HepG2 (cell line): ENCODE results near the gene ESAM. TPM values are rescaled to one million over a fixed set of nuclear protein-coding genes. Genes with fewer than 3 reads are reported as not detected.
A peak's percentile ranks its signal among the peaks of the same experiment; 100 is the strongest.

Experiments
- HOXA3 ChIP-seq: sonication (generic); formaldehyde crosslinking; IDR thresholded peaks from 2 replicates; pipeline ENCODE4 v1.5.0; 2020; ENCODE audit warnings: missing genetic modification reagents
- KLF11 ChIP-seq: IDR thresholded peaks from 2 replicates; pipeline ENCODE4 v1.6.1; 2016; ENCODE audit warnings: missing compliant biosample characterization
- NR2C2 ChIP-seq: sonication (generic); formaldehyde crosslinking; IDR thresholded peaks from 2 replicates; pipeline ENCODE4 v1.4.0; 2020; ENCODE audit warnings: missing genetic modification reagents, mild to moderate bottlenecking, moderate library complexity, borderline replicate concordance
- SMAD9 ChIP-seq: sonication (generic); formaldehyde crosslinking; IDR thresholded peaks from 2 replicates; pipeline ENCODE4 v1.5.1; 2020; ENCODE audit warnings: mild to moderate bottlenecking, missing genetic modification reagents
- TEAD3 ChIP-seq: optimal IDR thresholded peaks from 2 replicates; pipeline ENCODE3; 2016; ENCODE audit warnings: borderline replicate concordance
- ZFP82 ChIP-seq: sonication (generic); formaldehyde crosslinking; IDR thresholded peaks from 2 replicates; pipeline ENCODE4 v1.5.1; 2020; ENCODE audit warnings: mild to moderate bottlenecking, missing genetic modification reagents, borderline replicate concordance
- ZMYM3 ChIP-seq: sonication (generic); formaldehyde crosslinking; IDR thresholded peaks from 2 replicates; pipeline ENCODE4 v1.5.1; 2020; ENCODE audit warnings: mild to moderate bottlenecking, missing genetic modification reagents
- ZNF296 ChIP-seq: sonication (generic); formaldehyde crosslinking; conservative IDR thresholded peaks from 2 replicates; pipeline ENCODE4 v1.5.0; 2020; ENCODE audit warnings: mild to moderate bottlenecking, missing genetic modification reagents
- ZNF570 ChIP-seq: sonication (generic); formaldehyde crosslinking; IDR thresholded peaks from 2 replicates; pipeline ENCODE4 v1.4.0; 2020; ENCODE audit warnings: mild to moderate bottlenecking, missing genetic modification reagents, borderline replicate concordance
- ZNF766 ChIP-seq: sonication (generic); formaldehyde crosslinking; IDR thresholded peaks from 2 replicates; pipeline ENCODE4 v1.5.0; 2020; ENCODE audit warnings: missing genetic modification reagents, borderline replicate concordance
- polyA plus RNA-seq, 8 experiments: library from polyadenylated mRNA; depleted of rRNA in 3 of 8; stranded (reverse) in 7 of 8; unstranded in 1 of 8; fragments of >200 nt; fragmentation: Illumina TruSeq in 4 of 8; extraction: Trizol in 4 of 8; gene quantifications; 2 replicates each; pipeline versions ENCODE4 v1.2.1 to v1.2.3, GENCODE V29; 2011 to 2016; ENCODE audit warnings: low read depth in 4 of 8, missing spikeins in 1 of 8, mixed read lengths in 1 of 8; ENCODE audit not compliant: insufficient read depth in 1 of 8
- total RNA-seq, 5 experiments: library from RNA; depleted of rRNA; stranded (reverse); fragments of >200 nt; fragmentation: Illumina TruSeq; extraction: Trizol; gene quantifications; 2 replicates each; pipeline ENCODE4 v1.2.3, GENCODE V29; 2016; ENCODE audit warnings: low read depth in 1 of 5
- TF ChIP-seq, protein P1 (sequence below), 2 experiments: sonication (generic) in 1 of 2; formaldehyde crosslinking in 1 of 2; IDR thresholded peaks; 2 replicates each; pipeline versions ENCODE4 v1.6.1 to v1.9.0; 2014 to 2022; ENCODE audit warnings: antibody characterized with exemption in 1 of 2, borderline replicate concordance in 1 of 2, inconsistent platforms in 1 of 2, low read depth in 1 of 2, missing genetic modification reagents in 1 of 2
- TF ChIP-seq, protein P2 (sequence below): sonication (generic); formaldehyde crosslinking; IDR thresholded peaks from 2 replicates; pipeline ENCODE4 v1.4.0; 2020; ENCODE audit warnings: mild to moderate bottlenecking, missing genetic modification reagents
- TF ChIP-seq, protein P3 (sequence below): IDR thresholded peaks from 2 replicates; pipeline ENCODE4 v1.6.1; 2016; ENCODE audit warnings: mild to moderate bottlenecking, missing biosample characterization, missing genetic modification reagents
- TF ChIP-seq, protein P4 (sequence below): sonication (generic); formaldehyde crosslinking; IDR thresholded peaks from 2 replicates; pipeline ENCODE4 v1.5.0; 2020; ENCODE audit warnings: mild to moderate bottlenecking, missing genetic modification reagents

The ESAM gene
- total and polyA plus RNA-seq, 2 of the 13 experiments (the other 11 are each of a cell fraction or from before 2014, with no cell fraction given): 1.2 to 6.8 TPM

DNA sequence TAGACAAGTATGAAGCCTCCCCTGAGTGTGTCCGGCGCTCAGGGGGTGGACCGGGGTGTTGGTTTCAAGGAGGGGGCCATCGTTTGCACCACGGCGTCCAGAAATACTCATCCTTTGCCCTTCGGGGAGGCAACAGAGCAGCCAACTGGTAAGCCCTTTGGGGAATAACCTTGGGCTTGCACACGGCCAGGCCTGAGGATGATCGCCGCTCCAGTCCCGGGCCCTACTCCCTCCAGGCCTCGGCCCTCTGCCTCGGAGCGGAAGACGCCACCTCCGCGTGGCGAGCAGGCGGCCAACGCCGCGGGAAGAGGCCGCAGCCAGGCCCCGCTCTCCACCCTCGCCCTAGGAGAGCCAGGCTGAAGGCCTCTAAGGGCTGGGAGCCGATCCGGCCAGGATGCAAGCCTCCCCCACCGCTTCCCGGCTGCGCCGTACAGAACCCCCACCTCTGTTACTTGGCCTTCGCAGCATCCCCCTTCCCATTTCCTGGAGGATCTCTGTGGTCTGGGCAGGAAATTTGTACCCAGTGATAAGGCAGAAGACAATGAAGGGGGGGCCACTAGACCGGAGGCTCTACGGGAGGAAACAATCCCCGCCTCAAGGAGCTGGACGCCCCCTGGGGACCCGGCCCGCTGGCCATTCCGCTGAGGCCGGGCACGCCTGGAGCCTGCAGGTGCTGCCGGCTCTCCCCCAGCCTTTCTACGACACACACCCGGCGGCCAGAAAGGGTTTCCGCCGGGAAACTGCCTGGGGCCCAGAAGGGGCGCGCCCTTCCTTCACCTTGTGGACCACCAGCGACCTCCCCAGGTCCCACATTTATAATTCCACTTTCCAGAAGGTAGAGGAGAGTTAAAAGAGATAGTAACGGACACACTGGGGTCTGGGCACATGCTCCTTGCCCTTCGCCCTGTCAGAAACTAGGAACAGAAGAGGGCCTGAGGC is 2.6 kb downstream of the ESAM start (continued):
- TF ChIP-seq, protein P1, sequence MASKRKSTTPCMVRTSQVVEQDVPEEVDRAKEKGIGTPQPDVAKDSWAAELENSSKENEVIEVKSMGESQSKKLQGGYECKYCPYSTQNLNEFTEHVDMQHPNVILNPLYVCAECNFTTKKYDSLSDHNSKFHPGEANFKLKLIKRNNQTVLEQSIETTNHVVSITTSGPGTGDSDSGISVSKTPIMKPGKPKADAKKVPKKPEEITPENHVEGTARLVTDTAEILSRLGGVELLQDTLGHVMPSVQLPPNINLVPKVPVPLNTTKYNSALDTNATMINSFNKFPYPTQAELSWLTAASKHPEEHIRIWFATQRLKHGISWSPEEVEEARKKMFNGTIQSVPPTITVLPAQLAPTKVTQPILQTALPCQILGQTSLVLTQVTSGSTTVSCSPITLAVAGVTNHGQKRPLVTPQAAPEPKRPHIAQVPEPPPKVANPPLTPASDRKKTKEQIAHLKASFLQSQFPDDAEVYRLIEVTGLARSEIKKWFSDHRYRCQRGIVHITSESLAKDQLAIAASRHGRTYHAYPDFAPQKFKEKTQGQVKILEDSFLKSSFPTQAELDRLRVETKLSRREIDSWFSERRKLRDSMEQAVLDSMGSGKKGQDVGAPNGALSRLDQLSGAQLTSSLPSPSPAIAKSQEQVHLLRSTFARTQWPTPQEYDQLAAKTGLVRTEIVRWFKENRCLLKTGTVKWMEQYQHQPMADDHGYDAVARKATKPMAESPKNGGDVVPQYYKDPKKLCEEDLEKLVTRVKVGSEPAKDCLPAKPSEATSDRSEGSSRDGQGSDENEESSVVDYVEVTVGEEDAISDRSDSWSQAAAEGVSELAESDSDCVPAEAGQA (IDR thresholded peaks at IDR 0.05; ENCODE audit: low read depth): no peak
- TF ChIP-seq, protein P1 (CRISPR knock-in tag; IDR thresholded peaks at IDR 0.05; ENCODE audit: borderline replicate concordance): peak; percentile 38; the same call in 1 of the 2 replicates
- no peak for TF ChIP-seq NR2C2
- peak; percentile 88; the same call in 1 of the 2 replicates for TF ChIP-seq SMAD9 (CRISPR knock-in tag)
- TF ChIP-seq, protein P2, sequence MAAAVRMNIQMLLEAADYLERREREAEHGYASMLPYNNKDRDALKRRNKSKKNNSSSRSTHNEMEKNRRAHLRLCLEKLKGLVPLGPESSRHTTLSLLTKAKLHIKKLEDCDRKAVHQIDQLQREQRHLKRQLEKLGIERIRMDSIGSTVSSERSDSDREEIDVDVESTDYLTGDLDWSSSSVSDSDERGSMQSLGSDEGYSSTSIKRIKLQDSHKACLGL: peak; percentile 79; the same call in 1 of the 2 replicates
- 0 out of 2 replicates have a peak, but pooled peaks have one; percentile 57 for TF ChIP-seq ZNF570 (CRISPR knock-in tag)
- TF ChIP-seq TEAD3 (CRISPR knock-in tag): peak; percentile 9
- 0 out of 2 replicates have a peak, but pooled peaks have one; percentile 59 for TF ChIP-seq ZNF766 (CRISPR knock-in tag)
- peak; percentile 70; the same call in 1 of the 2 replicates for TF ChIP-seq ZNF296 (CRISPR knock-in tag)
- TF ChIP-seq, protein P3, sequence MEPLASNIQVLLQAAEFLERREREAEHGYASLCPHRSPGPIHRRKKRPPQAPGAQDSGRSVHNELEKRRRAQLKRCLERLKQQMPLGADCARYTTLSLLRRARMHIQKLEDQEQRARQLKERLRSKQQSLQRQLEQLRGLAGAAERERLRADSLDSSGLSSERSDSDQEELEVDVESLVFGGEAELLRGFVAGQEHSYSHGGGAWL (CRISPR knock-in tag): peak; percentile 94
- TF ChIP-seq ZMYM3 (CRISPR knock-in tag): peak; percentile 12; the same call in 1 of the 2 replicates
- TF ChIP-seq KLF11 (CRISPR knock-in tag): 0 out of 2 replicates have a peak, but pooled peaks have one; percentile 89
- TF ChIP-seq, protein P4, sequence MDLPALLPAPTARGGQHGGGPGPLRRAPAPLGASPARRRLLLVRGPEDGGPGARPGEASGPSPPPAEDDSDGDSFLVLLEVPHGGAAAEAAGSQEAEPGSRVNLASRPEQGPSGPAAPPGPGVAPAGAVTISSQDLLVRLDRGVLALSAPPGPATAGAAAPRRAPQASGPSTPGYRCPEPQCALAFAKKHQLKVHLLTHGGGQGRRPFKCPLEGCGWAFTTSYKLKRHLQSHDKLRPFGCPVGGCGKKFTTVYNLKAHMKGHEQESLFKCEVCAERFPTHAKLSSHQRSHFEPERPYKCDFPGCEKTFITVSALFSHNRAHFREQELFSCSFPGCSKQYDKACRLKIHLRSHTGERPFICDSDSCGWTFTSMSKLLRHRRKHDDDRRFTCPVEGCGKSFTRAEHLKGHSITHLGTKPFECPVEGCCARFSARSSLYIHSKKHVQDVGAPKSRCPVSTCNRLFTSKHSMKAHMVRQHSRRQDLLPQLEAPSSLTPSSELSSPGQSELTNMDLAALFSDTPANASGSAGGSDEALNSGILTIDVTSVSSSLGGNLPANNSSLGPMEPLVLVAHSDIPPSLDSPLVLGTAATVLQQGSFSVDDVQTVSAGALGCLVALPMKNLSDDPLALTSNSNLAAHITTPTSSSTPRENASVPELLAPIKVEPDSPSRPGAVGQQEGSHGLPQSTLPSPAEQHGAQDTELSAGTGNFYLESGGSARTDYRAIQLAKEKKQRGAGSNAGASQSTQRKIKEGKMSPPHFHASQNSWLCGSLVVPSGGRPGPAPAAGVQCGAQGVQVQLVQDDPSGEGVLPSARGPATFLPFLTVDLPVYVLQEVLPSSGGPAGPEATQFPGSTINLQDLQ: peak; percentile 65; the same call in 1 of the 2 replicates
- TF ChIP-seq HOXA3 (CRISPR knock-in tag): peak; percentile 50; the same call in 1 of the 2 replicates
- TF ChIP-seq ZFP82 (CRISPR knock-in tag): peak; percentile 86; the same call in 1 of the 2 replicates
